Astrocyte (in vitro differentiated cells and primary cell): ENCODE results near the gene RPN2. TPM values are rescaled to one million over a fixed set of nuclear protein-coding genes. Genes with fewer than 3 reads are reported as not detected.

Experiments
- DNase-seq: peaks from one replicate; pipeline ENCODE4 v3.0.0-alpha.2; 2010; ENCODE audit warnings: low read depth
- FAIRE-seq: peaks from 2 replicates; lab custom pipeline; 2011; peaks lifted over from hg19 to GRCh38; lab: Jason Lieb, UNC
- H2AFZ ChIP-seq: 2 replicates; pipeline ENCODE4 v1.6.0; 2012; ENCODE audit warnings: low read depth, low read length, inconsistent platforms
- H3K27ac ChIP-seq: 2 replicates; pipeline ENCODE4 v1.5.1; 2011; ENCODE audit warnings: low read depth, low read length, inconsistent platforms
- H3K27me3 ChIP-seq: 2 replicates; pipeline ENCODE4 v1.6.0; 2011; ENCODE audit warnings: low read length, inconsistent platforms; ENCODE audit not compliant: insufficient read depth
- H3K36me3 ChIP-seq: 2 replicates; pipeline ENCODE4 v1.5.1; 2011; ENCODE audit warnings: low read length, inconsistent platforms; ENCODE audit not compliant: insufficient read depth
- H3K4me1 ChIP-seq: 2 replicates; pipeline ENCODE4 v1.5.1; 2011; ENCODE audit warnings: low read length, inconsistent platforms; ENCODE audit not compliant: insufficient read depth
- H3K4me2 ChIP-seq: 2 replicates; pipeline ENCODE4 v1.6.0; 2012; ENCODE audit warnings: low read length, inconsistent platforms
- H3K4me3 ChIP-seq: 2 replicates; pipeline ENCODE4 v1.5.1; 2011; ENCODE audit warnings: low read depth, mild to moderate bottlenecking, low read length, inconsistent platforms; ENCODE audit not compliant: insufficient read depth
- H3K79me2 ChIP-seq: 2 replicates; pipeline ENCODE4 v1.6.0; 2012; ENCODE audit warnings: mild to moderate bottlenecking, low read length, inconsistent platforms; ENCODE audit not compliant: insufficient read depth
- H3K9ac ChIP-seq: 2 replicates; pipeline ENCODE4 v1.6.0; 2012; ENCODE audit warnings: mild to moderate bottlenecking, low read length, inconsistent platforms
- H3K9me3 ChIP-seq: 2 replicates; pipeline ENCODE4 v1.5.1; 2012; ENCODE audit warnings: low read depth, mild to moderate bottlenecking, low read length, inconsistent platforms; ENCODE audit not compliant: insufficient read depth
- H4K20me1 ChIP-seq: 2 replicates; pipeline ENCODE4 v1.6.0; 2012; ENCODE audit warnings: low read length, inconsistent platforms; ENCODE audit not compliant: insufficient read depth
- H3K27ac Mint-ChIP-seq: one replicate; pipeline ENCODE4 v1.8.0; 2021; ENCODE audit warnings: mild to moderate bottlenecking, mixed read lengths; ENCODE audit not compliant: unreplicated experiment
- H3K27me3 Mint-ChIP-seq: one replicate; pipeline ENCODE4 v1.8.0; 2021; ENCODE audit warnings: low read depth, mixed read lengths; ENCODE audit not compliant: unreplicated experiment
- H3K36me3 Mint-ChIP-seq: one replicate; pipeline ENCODE4 v1.8.0; 2021; ENCODE audit warnings: low read depth, mixed read lengths; ENCODE audit not compliant: unreplicated experiment
- H3K4me1 Mint-ChIP-seq: one replicate; pipeline ENCODE4 v1.8.0; 2021; ENCODE audit warnings: low read depth, mixed read lengths; ENCODE audit not compliant: unreplicated experiment
- H3K4me3 Mint-ChIP-seq: one replicate; pipeline ENCODE4 v1.8.0; 2021; ENCODE audit warnings: mild to moderate bottlenecking, moderate library complexity, mixed read lengths; ENCODE audit not compliant: unreplicated experiment
- H3K9me3 Mint-ChIP-seq: one replicate; pipeline ENCODE4 v1.8.0; 2021; ENCODE audit warnings: mild to moderate bottlenecking, mixed read lengths; ENCODE audit not compliant: unreplicated experiment
- EZH2 ChIP-seq: IDR thresholded peaks from 2 replicates; pipeline ENCODE4 v1.6.1; 2012; ENCODE audit warnings: mild to moderate bottlenecking, low read length, inconsistent platforms; ENCODE audit not compliant: insufficient read depth
- total RNA-seq: library from RNA; stranded (reverse); gene quantifications from 2 replicates; pipeline ENCODE4 v1.2.1, GENCODE V29; 2021
- TF ChIP-seq, protein P1 (sequence below): IDR thresholded peaks from 2 replicates; pipeline ENCODE4 v1.5.1; 2011; ENCODE audit warnings: low read depth, mild to moderate bottlenecking, inconsistent platforms, low read length, moderate library complexity; ENCODE audit not compliant: insufficient read depth

RPN2 gene
- total RNA-seq, 1 donor from 2014 or later = 259 TPM

- Histone ChIP-seq H3K4me2 (no peak overlapping the region), H3K79me2 (no peaks in the 10 kb centered on the region), H3K36me3 (peaks cover 73% of the 10 kb centered on the region), H3K27me3 (no peaks in the 10 kb centered on the region), H3K27ac (no peak overlapping the region), H4K20me1 (peaks cover 44% of the 10 kb centered on the region), H3K9me3 (no peaks in the 10 kb centered on the region), H3K4me3 (no peak overlapping the region), H3K9ac (no peak overlapping the region), H2AFZ (no peak overlapping the region), H3K4me1 (peaks cover 4% of the 10 kb centered on the region)
- no peak for FAIRE-seq
- Mint-ChIP-seq H3K36me3 (peaks cover 16% of the 10 kb centered on the region), H3K4me3 (no peak overlapping the region), H3K4me1 (peaks cover 19% of the 10 kb centered on the region), H3K9me3 (no peaks in the 10 kb centered on the region), H3K27me3 (no peaks in the 10 kb centered on the region), H3K27ac (no peak overlapping the region)
- TF ChIP-seq, protein P1, sequence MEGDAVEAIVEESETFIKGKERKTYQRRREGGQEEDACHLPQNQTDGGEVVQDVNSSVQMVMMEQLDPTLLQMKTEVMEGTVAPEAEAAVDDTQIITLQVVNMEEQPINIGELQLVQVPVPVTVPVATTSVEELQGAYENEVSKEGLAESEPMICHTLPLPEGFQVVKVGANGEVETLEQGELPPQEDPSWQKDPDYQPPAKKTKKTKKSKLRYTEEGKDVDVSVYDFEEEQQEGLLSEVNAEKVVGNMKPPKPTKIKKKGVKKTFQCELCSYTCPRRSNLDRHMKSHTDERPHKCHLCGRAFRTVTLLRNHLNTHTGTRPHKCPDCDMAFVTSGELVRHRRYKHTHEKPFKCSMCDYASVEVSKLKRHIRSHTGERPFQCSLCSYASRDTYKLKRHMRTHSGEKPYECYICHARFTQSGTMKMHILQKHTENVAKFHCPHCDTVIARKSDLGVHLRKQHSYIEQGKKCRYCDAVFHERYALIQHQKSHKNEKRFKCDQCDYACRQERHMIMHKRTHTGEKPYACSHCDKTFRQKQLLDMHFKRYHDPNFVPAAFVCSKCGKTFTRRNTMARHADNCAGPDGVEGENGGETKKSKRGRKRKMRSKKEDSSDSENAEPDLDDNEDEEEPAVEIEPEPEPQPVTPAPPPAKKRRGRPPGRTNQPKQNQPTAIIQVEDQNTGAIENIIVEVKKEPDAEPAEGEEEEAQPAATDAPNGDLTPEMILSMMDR = no peak
- no peak for TF ChIP-seq EZH2
- peak; percentile 45 for DNase-seq
These were observed 47.8 kb downstream of the RPN2 start for GRCh38 chr20:37226889-37227288.

DNA sequence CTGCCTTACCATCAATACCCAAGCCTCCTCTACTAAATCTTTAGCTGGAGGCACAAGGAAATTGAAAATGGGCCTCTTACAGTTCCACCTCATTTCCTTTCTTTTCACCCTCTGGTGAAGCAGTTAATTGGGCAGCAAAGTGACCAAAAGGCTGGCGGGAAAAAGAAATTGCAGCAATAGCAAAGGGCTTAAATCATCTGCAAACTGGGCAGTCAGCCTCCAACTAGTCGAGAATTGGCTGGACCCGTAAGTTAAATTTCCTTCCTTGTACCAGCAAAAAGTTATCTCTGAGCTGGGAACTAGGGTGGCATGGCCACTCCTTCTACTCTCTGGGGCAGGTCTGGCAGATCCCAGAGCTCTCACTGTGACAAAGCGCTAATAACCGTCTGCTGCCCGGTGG, 49.0 kb downstream of the RPN2 start:
- H3K4me1 ChIP-seq = no peaks in the 10 kb centered on the region
- no peak overlapping the region for H3K27ac Mint-ChIP-seq
- peaks cover 48% of the 10 kb centered on the region for H4K20me1 ChIP-seq
- H3K4me3 ChIP-seq = no peak overlapping the region
- H3K9me3 Mint-ChIP-seq = no peaks in the 10 kb centered on the region
- peaks cover 75% of the 10 kb centered on the region for H3K36me3 ChIP-seq
- no peak overlapping the region for H3K27ac ChIP-seq
- H3K27me3 ChIP-seq = no peaks in the 10 kb centered on the region
- no peak overlapping the region for H2AFZ ChIP-seq
- FAIRE-seq = no peak
- H3K36me3 Mint-ChIP-seq = peaks cover 22% of the 10 kb centered on the region
- no peak overlapping the region for H3K4me3 Mint-ChIP-seq
- no peak for DNase-seq
- peaks cover 15% of the 10 kb centered on the region for H3K4me1 Mint-ChIP-seq
- H3K9ac ChIP-seq = no peak overlapping the region
- TF ChIP-seq EZH2 = no peak
- TF ChIP-seq, protein P1 = no peak
- H3K79me2 ChIP-seq = no peaks in the 10 kb centered on the region
- H3K9me3 ChIP-seq = no peaks in the 10 kb centered on the region
- H3K27me3 Mint-ChIP-seq = no peaks in the 10 kb centered on the region
- no peak overlapping the region for H3K4me2 ChIP-seq

- H3K27me3 ChIP-seq = no peaks in the 10 kb centered on the region
- no peak overlapping the region for H3K4me3 ChIP-seq
- no peak overlapping the region for H3K27ac ChIP-seq
- H3K9ac ChIP-seq = no peak overlapping the region
- Mint-ChIP-seq H3K4me3 (no peak overlapping the region), H3K9me3 (no peaks in the 10 kb centered on the region), H3K27me3 (no peaks in the 10 kb centered on the region), H3K4me1 (peaks cover 11% of the 10 kb centered on the region), H3K27ac (no peak overlapping the region), H3K36me3 (peaks cover 21% of the 10 kb centered on the region)
- H3K9me3 ChIP-seq = no peaks in the 10 kb centered on the region
- no peak overlapping the region for H3K4me2 ChIP-seq
- peaks cover 45% of the 10 kb centered on the region for H4K20me1 ChIP-seq
- peaks cover 76% of the 10 kb centered on the region for H3K36me3 ChIP-seq
- H3K79me2 ChIP-seq = no peaks in the 10 kb centered on the region
- H3K4me1 ChIP-seq = no peaks in the 10 kb centered on the region
- TF ChIP-seq, protein P1 = no peak
- no peak for TF ChIP-seq EZH2
- H2AFZ ChIP-seq = no peak overlapping the region
- no peak for DNase-seq
- FAIRE-seq = no peak
These were observed 49.5 kb downstream of the RPN2 start for GRCh38 chr20:37228656-37229055.
